Right cardiac atrium (tissue), 5 donors: ENCODE data around the gene LMLN. TPM values are rescaled to one million over a fixed set of nuclear protein-coding genes. Genes with fewer than 3 reads are reported as not detected.

Experiments
- ATAC-seq, 2 donors: fragments of 200-7000 bp; cut with Tn5 transposase; one replicate each; pipeline versions ENCODE4 v1.8.0 to v1.9.1; 2020; ENCODE audit warnings: moderate library complexity in 2 of 2, mild to moderate bottlenecking in 1 of 2
- DNase-seq, 3 donors: peaks; one replicate each; pipeline ENCODE4 v3.0.0-alpha.2; 2020
- H3K27ac ChIP-seq: one replicate; pipeline ENCODE4 v1.5.1; 2013; ENCODE audit warnings: mild to moderate bottlenecking, low read length, control low read depth, moderate library complexity
- H3K27me3 ChIP-seq: one replicate; pipeline ENCODE4 v1.6.1; 2013; ENCODE audit not compliant: control insufficient read depth, insufficient read depth
- H3K4me1 ChIP-seq: one replicate; pipeline ENCODE4 v1.6.1; 2013; ENCODE audit warnings: low read length; ENCODE audit not compliant: control insufficient read depth, insufficient read depth
- H3K4me3 ChIP-seq: one replicate; pipeline ENCODE4 v1.5.1; 2013; ENCODE audit warnings: low read length, control low read depth
- H3K9me3 ChIP-seq: one replicate; pipeline ENCODE4 v1.6.1; 2013; ENCODE audit warnings: low read length; ENCODE audit not compliant: control insufficient read depth
- WGBS: extraction: QIAGEN DNeasy Blood & Tissue Kit; methylation state at CpG from one replicate; pipeline ENCODE4 v1.1.7; 2013; 5-methylcytosine and 5-hydroxymethylcytosine counted together
- intact Hi-C, 4 donors: fragments of 100-400 bp; cut with DNase I; formaldehyde crosslinking; loops; one replicate each; pipeline versions ENCODE4 v1.11.0 to v1.14.0; 2022 to 2023
- polyA plus RNA-seq: library from polyadenylated mRNA; stranded (reverse); fragments of 200-250 nt; gene quantifications from one replicate; pipeline ENCODE4 v1.2.3, GENCODE V29; 2013
- total RNA-seq, 4 donors: library from RNA; stranded (reverse); fragmentation: NEBNext Ultra II Directional; extraction: Animal tissue kit (Norgen Biotek cat#: 25700); gene quantifications; one replicate each; pipeline ENCODE4 v1.2.1, GENCODE V29; 2021
- donor health status: healthy with polysubstance abuse.
- donor health status: DM: no; HTN: yes; CAD: no.
- donor health status: DM: no; HTN: no; CAD: no.
- donor health status: DM: no; HTN: yes; CAD: no; lungs with severe emphysema.
- donor health status: DM: yes; HTN: yes; CAD: no.

Gene LMLN
- total and polyA plus RNA-seq, 5 donors, result 2.6 to 7.9 (median 6.4) TPM

GRCh38 chr3:197949191-197949777 is 10.7 kb upstream of the LMLN start:
- no peaks in the 10 kb centered on the region for H3K9me3 ChIP-seq
- ATAC-seq (peak in 1 of 2 donors; percentile 2), DNase-seq (peak in 1 of 3 donors; percentile 56)
- intact Hi-C loops, result no loop called here
- no peaks in the 10 kb centered on the region for H3K27me3 ChIP-seq
- H3K27ac ChIP-seq, result peak overlapping the region; percentile 97
- H3K4me1 ChIP-seq, result peaks cover 4% of the 10 kb centered on the region
- WGBS, result 20% methylated on average over 17 of the region's 17 CpGs
- H3K4me3 ChIP-seq, result peak overlapping the region; percentile 97

DNA sequence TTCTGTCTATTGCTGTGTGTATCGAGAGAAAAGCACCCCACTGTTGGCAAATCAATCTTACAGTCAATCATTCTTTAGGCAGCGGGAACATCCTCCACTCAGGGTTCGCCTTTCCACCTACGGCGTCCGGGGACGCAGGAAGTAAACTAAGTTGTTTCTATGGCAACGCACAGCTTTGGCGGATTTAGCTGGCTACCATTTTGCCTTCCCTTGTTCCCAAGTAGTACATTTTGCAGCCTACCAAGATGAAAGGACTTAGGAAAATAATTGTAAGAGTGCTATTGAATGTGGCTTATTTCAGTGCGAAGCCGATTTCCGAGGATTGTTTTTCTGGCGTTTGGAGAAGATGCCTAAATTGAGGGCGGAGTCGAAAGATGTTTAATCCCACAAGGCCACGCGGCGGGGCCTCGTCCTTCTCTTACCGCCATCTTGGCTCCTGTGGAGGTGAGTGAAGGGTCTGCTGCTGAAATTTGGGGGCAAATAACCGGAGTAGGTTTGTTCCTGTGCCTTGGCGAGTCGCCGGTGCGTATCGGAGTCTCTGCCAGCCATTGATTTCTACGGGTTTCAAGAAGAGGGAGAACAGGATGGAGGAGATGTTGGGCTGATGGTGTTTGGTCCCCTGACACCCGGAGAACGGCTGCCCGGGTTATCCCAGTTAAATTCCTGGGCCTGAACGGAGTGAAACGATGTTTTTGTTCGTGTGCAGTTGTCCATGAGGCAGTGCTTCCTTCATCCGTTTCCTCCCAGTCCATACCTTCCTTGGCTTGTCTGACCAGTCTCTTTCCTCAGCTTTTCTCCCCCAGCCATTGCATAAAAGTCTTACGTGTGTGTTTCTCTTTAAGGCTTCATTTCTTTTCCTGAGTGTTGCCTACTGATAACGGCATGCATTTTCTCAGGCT is 10.0 kb upstream of the LMLN start, which contains the start of gene RPL35A:
RPL35A (plus strand) TSS at position 413 of the 899 bp plus-strand sequence. CDS start 778 bp downstream, outside the sequence.
- DNase-seq, result peak; percentile 88 to 95 (median 93)
- H3K4me1 ChIP-seq, result peaks cover 4% of the 10 kb centered on the region
- intact Hi-C loops, result no loop called here
- peak; percentile 91 to 92 for ATAC-seq
- WGBS, result under 1% methylated on average over 36 of the region's 36 CpGs
- H3K4me3 ChIP-seq, result peak within 1 kb of the TSS; percentile 97
- H3K27ac ChIP-seq, result peak within 1 kb of the TSS; percentile 97
- H3K9me3 ChIP-seq, result no peaks in the 10 kb centered on the region
- no peaks in the 10 kb centered on the region for H3K27me3 ChIP-seq

DNA sequence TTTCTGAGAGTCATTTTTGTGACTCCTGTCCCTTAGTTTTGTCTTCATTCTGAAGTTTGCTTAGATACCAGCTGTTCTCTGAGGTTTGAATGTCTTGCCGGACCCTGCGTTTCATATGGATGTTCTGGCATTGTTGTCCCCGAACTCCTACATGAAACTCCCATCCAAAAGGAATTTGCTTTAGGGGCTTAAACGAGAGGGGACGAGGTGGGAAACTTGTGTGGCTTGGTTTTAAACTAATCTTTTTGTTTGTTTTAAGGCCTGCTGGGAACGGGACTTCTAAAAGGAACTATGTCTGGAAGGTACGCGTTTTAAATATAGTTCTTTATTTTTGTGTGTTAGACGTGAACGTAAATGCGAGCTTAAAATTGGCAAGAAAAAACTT is 9.3 kb upstream of the LMLN start:
- H3K9me3 ChIP-seq, result no peaks in the 10 kb centered on the region
- peak overlapping the region; percentile 97 for H3K27ac ChIP-seq
- no peaks in the 10 kb centered on the region for H3K27me3 ChIP-seq
- WGBS, result under 1% methylated on average over 11 of the region's 11 CpGs
- no peak for ATAC-seq
- no peak for DNase-seq
- H3K4me1 ChIP-seq, result peaks cover 4% of the 10 kb centered on the region
- H3K4me3 ChIP-seq, result peak overlapping the region; percentile 97
- intact Hi-C loops, result no loop called here

GRCh38 chr3:197951392-197951990 is 8.5 kb upstream of the LMLN start:
- H3K27ac ChIP-seq, result no peak overlapping the region
- H3K9me3 ChIP-seq, result no peaks in the 10 kb centered on the region
- peak overlapping the region; percentile 97 for H3K4me3 ChIP-seq
- intact Hi-C loops, result no loop called here
- ATAC-seq, result no peak
- peak in 1 of 3 donors; percentile 46 for DNase-seq
- whole genome bisulfite sequencing, result 83% methylated on average over 21 of the region's 21 CpGs
- H3K4me1 ChIP-seq, result peaks cover 4% of the 10 kb centered on the region
- H3K27me3 ChIP-seq, result no peaks in the 10 kb centered on the region

- no peaks in the 10 kb centered on the region for H3K9me3 ChIP-seq
- DNase-seq (no peak), ATAC-seq (no peak)
- intact Hi-C loops, result no loop called here
- 89% methylated on average over 9 of the region's 9 CpGs for WGBS
- H3K27me3 ChIP-seq, result no peaks in the 10 kb centered on the region
- H3K27ac ChIP-seq, result no peak overlapping the region
- H3K4me1 ChIP-seq, result peaks cover 4% of the 10 kb centered on the region
- H3K4me3 ChIP-seq, result no peak overlapping the region
These were observed 7.6 kb upstream of the LMLN start for GRCh38 chr3:197952440-197952839.

DNA sequence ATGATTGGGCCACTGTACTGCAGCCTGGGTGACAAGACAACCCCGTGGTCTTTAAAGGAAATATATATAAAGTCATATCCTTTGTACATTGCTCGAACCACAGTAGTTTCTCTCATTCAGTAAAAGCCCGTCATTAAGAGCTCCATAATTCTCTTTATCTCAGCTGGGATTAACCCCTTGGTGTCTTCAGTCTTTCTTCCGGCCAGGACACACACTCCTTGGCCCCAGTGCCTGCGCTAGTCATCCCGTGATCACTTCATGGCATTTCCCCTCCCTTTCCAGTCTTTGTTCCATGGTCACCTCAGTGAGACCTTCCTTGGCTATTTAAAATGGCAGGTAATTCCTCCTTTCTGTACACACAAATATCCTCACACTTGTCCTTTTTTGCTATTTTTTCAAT is 6.7 kb upstream of the LMLN start:
- DNase-seq (no peak), ATAC-seq (no peak)
- Histone ChIP-seq H3K9me3 (no peaks in the 10 kb centered on the region), H3K27ac (no peak overlapping the region), H3K4me1 (peaks cover 4% of the 10 kb centered on the region), H3K27me3 (no peaks in the 10 kb centered on the region), H3K4me3 (no peak overlapping the region)
- 45% methylated on average over 6 of the region's 6 CpGs for WGBS
- intact Hi-C loops, result no loop called here

- intact Hi-C loops, result no loop called here
- Histone ChIP-seq H3K27me3 (no peaks in the 10 kb centered on the region), H3K9me3 (no peaks in the 10 kb centered on the region), H3K27ac (peak overlapping the region; percentile 65), H3K4me3 (no peak overlapping the region), H3K4me1 (peaks cover 4% of the 10 kb centered on the region)
- ATAC-seq (no peak), DNase-seq (peak in 1 of 3 donors; percentile 56)
- WGBS, result 29% methylated on average over 7 of the region's 7 CpGs
These were observed 6.1 kb upstream of the LMLN start for GRCh38 chr3:197953881-197954280.

- ATAC-seq, result no peak
- no peak overlapping the region for H3K4me3 ChIP-seq
- 91% methylated on average over 4 of the region's 4 CpGs for WGBS
- intact Hi-C loops, result no loop called here
- H3K4me1 ChIP-seq, result peaks cover 4% of the 10 kb centered on the region
- no peaks in the 10 kb centered on the region for H3K9me3 ChIP-seq
- DNase-seq, result no peak
- no peak overlapping the region for H3K27ac ChIP-seq
- H3K27me3 ChIP-seq, result no peaks in the 10 kb centered on the region
These were observed 4.0 kb upstream of the LMLN start for GRCh38 chr3:197955892-197956477.

DNA sequence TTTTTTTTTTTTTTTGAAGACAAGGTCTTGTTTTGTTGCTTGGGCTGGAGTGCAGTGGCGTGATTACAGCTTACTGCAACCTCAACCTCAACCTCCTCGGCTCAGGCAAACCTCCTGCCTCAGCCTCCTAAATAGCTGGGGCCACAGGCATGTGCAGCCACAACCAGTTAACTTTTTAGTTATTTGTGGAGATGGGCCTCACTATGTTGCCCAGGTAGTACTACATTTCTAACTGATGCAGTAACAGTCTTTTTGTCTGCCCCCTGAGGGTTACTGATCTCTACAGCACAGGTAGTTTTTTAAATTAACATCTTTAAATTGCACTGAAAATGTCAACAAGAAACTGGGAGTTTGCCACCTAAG is 3.4 kb upstream of the LMLN start:
- WGBS, result 85% methylated on average over 2 of the region's 2 CpGs
- H3K4me3 ChIP-seq, result no peak overlapping the region
- intact Hi-C loops, result no loop called here
- H3K27me3 ChIP-seq, result no peaks in the 10 kb centered on the region
- DNase-seq, result no peak
- no peak for ATAC-seq
- H3K27ac ChIP-seq, result no peak overlapping the region
- H3K9me3 ChIP-seq, result no peaks in the 10 kb centered on the region
- H3K4me1 ChIP-seq, result peaks cover 3% of the 10 kb centered on the region

- no peak for DNase-seq
- Histone ChIP-seq H3K9me3 (no peaks in the 10 kb centered on the region), H3K4me1 (peaks cover 3% of the 10 kb centered on the region), H3K27me3 (no peaks in the 10 kb centered on the region), H3K4me3 (no peak overlapping the region), H3K27ac (no peak overlapping the region)
- intact Hi-C loops, result no loop called here
- no peak for ATAC-seq
- WGBS, result 86% methylated on average over 5 of the region's 5 CpGs
These were observed 2.3 kb upstream of the LMLN start for GRCh38 chr3:197957790-197958133.

GRCh38 chr3:197958346-197958745 is 1.7 kb upstream of the LMLN start:
- H3K27ac ChIP-seq, result no peak overlapping the region
- ATAC-seq (no peak), DNase-seq (no peak)
- no peaks in the 10 kb centered on the region for H3K27me3 ChIP-seq
- no peaks in the 10 kb centered on the region for H3K9me3 ChIP-seq
- intact Hi-C loops, result no loop called here
- WGBS, result 93% methylated on average over 4 of the region's 4 CpGs
- peaks cover 3% of the 10 kb centered on the region for H3K4me1 ChIP-seq
- H3K4me3 ChIP-seq, result no peak overlapping the region
